A673 (cell line): ENCODE results near the gene SF3A2. TPM values are rescaled to one million over a fixed set of nuclear protein-coding genes. Genes with fewer than 3 reads are reported as not detected.

Experiments
- BruUV-seq: library from RNA; stranded (reverse); fragments of 400-500 nt; replicated peaks from 2 replicates; lab custom pipeline; 2021; lab: Mats Ljungman, UMichigan
- CTCF ChIA-PET: fragments of 300-600 bp; sonication (Branson Sonifier 250); formaldehyde crosslinking; loops from one replicate; lab custom pipeline; 2022; ENCODE audit warnings: antibody characterized with exemption; lab: Charles Lee
- POLR2A ChIA-PET: fragments of 300-600 bp; sonication (Branson Sonifier 250); formaldehyde crosslinking; loops from one replicate; lab custom pipeline; 2022; ENCODE audit warnings: antibody characterized with exemption; ENCODE audit not compliant: low non-redundant PET; lab: Charles Lee
- DNase-seq: peaks from one replicate; pipeline ENCODE4 v3.0.0-alpha.2; 2015; ENCODE audit warnings: low spot score
- H3K27ac ChIP-seq: fragments of 200-600 bp; sonication (generic); 2 replicates; pipeline ENCODE4 v1.5.1; 2016; ENCODE audit warnings: mixed run types, low read depth, mild to moderate bottlenecking, mixed read lengths, antibody characterized with exemption, low read length; ENCODE audit not compliant: poor library complexity, severe bottlenecking
- H3K27me3 ChIP-seq: fragments of 200-600 bp; sonication (generic); replicated peaks from 2 replicates; pipeline ENCODE4 v1.6.1; 2017; ENCODE audit warnings: mixed run types, low read depth, mild to moderate bottlenecking, mixed read lengths, antibody characterized with exemption, low read length; ENCODE audit not compliant: insufficient read depth, poor library complexity
- H3K36me3 ChIP-seq: fragments of 200-600 bp; sonication (generic); 2 replicates; pipeline ENCODE4 v1.6.1; 2016; ENCODE audit warnings: mixed run types, mild to moderate bottlenecking, mixed read lengths, antibody characterized with exemption, low read length; ENCODE audit not compliant: insufficient read depth, poor library complexity, severe bottlenecking
- H3K4me1 ChIP-seq: fragments of 200-600 bp; sonication (generic); 2 replicates; pipeline ENCODE4 v1.6.1; 2017; ENCODE audit warnings: mixed run types, mild to moderate bottlenecking, mixed read lengths, antibody characterized with exemption, low read length; ENCODE audit not compliant: insufficient read depth, poor library complexity, severe bottlenecking
- H3K4me3 ChIP-seq: fragments of 200-600 bp; sonication (generic); 2 replicates; pipeline ENCODE4 v1.5.1; 2016; ENCODE audit warnings: low read depth, mixed run types, mild to moderate bottlenecking, mixed read lengths, low read length; ENCODE audit not compliant: poor library complexity, severe bottlenecking
- H3K9me3 ChIP-seq: fragments of 200-600 bp; sonication (generic); 2 replicates; pipeline ENCODE4 v1.6.1; 2016; ENCODE audit warnings: mixed run types, low read depth, mild to moderate bottlenecking, mixed read lengths, antibody characterized with exemption, low read length; ENCODE audit not compliant: poor library complexity, severe bottlenecking
- EZH2 ChIP-seq: fragments of 200-600 bp; sonication (generic); IDR thresholded peaks from 2 replicates; pipeline ENCODE4 v1.6.1; 2017; ENCODE audit warnings: borderline replicate concordance, low read depth, mild to moderate bottlenecking, mixed read lengths, antibody characterized with exemption, low read length; ENCODE audit not compliant: poor library complexity, severe bottlenecking
- intact Hi-C: fragments of 100-400 bp; cut with micrococcal nuclease; formaldehyde crosslinking; loops from one replicate; pipeline ENCODE4 v1.10.0; 2022; ENCODE audit not compliant: unreplicated experiment
- total RNA-seq: library from RNA; stranded (reverse); gene quantifications from 2 replicates; pipeline ENCODE4 v1.2.3, GENCODE V29; 2021
- TF ChIP-seq, protein P1 (sequence below): fragments of 300-800, 200-600 bp; sonication (generic); conservative IDR thresholded peaks from 2 replicates; pipeline ENCODE4 v1.5.1; 2017; ENCODE audit warnings: low read depth, mild to moderate bottlenecking, antibody characterized with exemption, low read length, moderate library complexity, mixed read lengths

Gene SF3A2
- total RNA-seq, 1 experiment from 2014 or later = 187 TPM

- Histone ChIP-seq H3K27ac (no peak overlapping the region), H3K4me3 (no peak overlapping the region), H3K27me3 (no peaks in the 10 kb centered on the region), H3K9me3 (no peaks in the 10 kb centered on the region), H3K4me1 (no peaks in the 10 kb centered on the region), H3K36me3 (peaks cover 77% of the 10 kb centered on the region)
- POLR2A ChIA-PET = interaction anchor here (1.2 kb wide), 1 partner anchor 13 kb away, joined by 4 read pairs; no protein-coding TSS in a partner anchor
- intact Hi-C loops = no loop called here
- BruUV-seq = no TSS peak
- TF ChIP-seq, protein P1, sequence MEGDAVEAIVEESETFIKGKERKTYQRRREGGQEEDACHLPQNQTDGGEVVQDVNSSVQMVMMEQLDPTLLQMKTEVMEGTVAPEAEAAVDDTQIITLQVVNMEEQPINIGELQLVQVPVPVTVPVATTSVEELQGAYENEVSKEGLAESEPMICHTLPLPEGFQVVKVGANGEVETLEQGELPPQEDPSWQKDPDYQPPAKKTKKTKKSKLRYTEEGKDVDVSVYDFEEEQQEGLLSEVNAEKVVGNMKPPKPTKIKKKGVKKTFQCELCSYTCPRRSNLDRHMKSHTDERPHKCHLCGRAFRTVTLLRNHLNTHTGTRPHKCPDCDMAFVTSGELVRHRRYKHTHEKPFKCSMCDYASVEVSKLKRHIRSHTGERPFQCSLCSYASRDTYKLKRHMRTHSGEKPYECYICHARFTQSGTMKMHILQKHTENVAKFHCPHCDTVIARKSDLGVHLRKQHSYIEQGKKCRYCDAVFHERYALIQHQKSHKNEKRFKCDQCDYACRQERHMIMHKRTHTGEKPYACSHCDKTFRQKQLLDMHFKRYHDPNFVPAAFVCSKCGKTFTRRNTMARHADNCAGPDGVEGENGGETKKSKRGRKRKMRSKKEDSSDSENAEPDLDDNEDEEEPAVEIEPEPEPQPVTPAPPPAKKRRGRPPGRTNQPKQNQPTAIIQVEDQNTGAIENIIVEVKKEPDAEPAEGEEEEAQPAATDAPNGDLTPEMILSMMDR = no peak
- no peak for TF ChIP-seq EZH2
- DNase-seq = no peak
- CTCF ChIA-PET = no interaction called here
Measured at GRCh38 chr19:2216361-2217225, 20.0 kb upstream of the SF3A2 start.

DNA sequence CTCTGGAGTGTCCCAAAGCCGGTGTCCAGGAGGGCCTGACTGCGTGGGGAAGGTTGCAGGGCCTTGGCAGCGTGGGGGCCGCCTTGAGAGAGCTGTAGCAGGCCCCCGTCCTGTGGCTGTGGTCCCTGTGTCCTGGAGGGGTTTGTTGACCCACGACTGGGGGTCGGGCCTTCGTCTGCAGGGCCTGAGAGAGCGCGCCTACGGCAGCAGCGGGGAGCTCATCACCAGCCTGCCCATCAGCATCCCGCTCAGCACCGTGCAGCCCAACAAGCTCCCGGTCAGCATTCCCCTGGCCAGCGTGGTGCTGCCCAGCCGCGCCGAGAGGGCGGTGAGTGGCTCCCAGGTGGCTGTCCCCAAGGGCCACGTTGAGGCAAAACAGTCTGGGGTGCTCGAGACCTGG is 19.0 kb upstream of the SF3A2 start:
- CTCF ChIA-PET = no interaction called here
- Histone ChIP-seq H3K36me3 (peaks cover 77% of the 10 kb centered on the region), H3K27ac (no peak overlapping the region), H3K4me1 (no peaks in the 10 kb centered on the region), H3K27me3 (no peaks in the 10 kb centered on the region), H3K4me3 (no peak overlapping the region), H3K9me3 (no peaks in the 10 kb centered on the region)
- DNase-seq = no peak
- intact Hi-C loops = no loop called here
- no peak for TF ChIP-seq EZH2
- TF ChIP-seq, protein P1 = no peak
- BruUV-seq = no TSS peak
- POLR2A ChIA-PET = no interaction called here

DNA sequence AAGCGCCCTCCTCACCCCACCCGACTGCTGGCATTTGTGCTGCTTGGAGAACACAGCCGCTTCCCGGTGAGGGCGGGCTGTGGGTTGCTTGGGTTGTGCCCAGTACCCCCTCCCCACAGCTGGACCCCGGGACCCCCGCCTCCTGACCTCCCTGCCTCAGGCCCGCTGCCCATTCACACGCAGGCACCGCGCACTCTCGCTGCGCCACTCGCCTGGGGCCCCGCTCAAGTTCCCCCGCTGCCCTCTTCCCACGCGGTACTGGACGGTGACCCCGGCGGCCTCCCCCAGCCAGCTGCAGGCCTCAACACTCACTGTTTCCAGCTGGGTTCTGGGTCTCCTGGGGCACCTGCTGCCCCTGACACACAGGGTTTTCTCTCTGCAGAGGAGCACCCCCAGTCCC is 16.9 kb upstream of the SF3A2 start:
- H3K4me1 ChIP-seq = no peaks in the 10 kb centered on the region
- no peaks in the 10 kb centered on the region for H3K27me3 ChIP-seq
- peaks cover 66% of the 10 kb centered on the region for H3K36me3 ChIP-seq
- ChIA-PET POLR2A (no interaction called here), CTCF (no interaction called here)
- BruUV-seq = no TSS peak
- DNase-seq = no peak
- H3K4me3 ChIP-seq = no peak overlapping the region
- H3K27ac ChIP-seq = no peak overlapping the region
- no peak for TF ChIP-seq EZH2
- TF ChIP-seq, protein P1 = no peak
- H3K9me3 ChIP-seq = no peaks in the 10 kb centered on the region
- intact Hi-C loops = no loop called here
